HepG2 (cell line): ENCODE measurements around the gene SLC6A9. TPM values are rescaled to one million over a fixed set of nuclear protein-coding genes. Genes with fewer than 3 reads are reported as not detected.

ENCODE experiments used
- ATRX ChIP-seq: sonication (generic); formaldehyde crosslinking; IDR thresholded peaks from 2 replicates; pipeline ENCODE4 v1.4.0; 2020; ENCODE audit warnings: missing genetic modification reagents, borderline replicate concordance
- KDM6A ChIP-seq: IDR thresholded peaks from 2 replicates; pipeline ENCODE4 v1.6.1; 2016; ENCODE audit warnings: low read depth
- RNF219 ChIP-seq: sonication (generic); formaldehyde crosslinking; IDR thresholded peaks from 2 replicates; pipeline ENCODE4 v1.5.0; 2020; ENCODE audit warnings: mild to moderate bottlenecking, missing genetic modification reagents
- ZBTB26 ChIP-seq: IDR thresholded peaks from 2 replicates; pipeline ENCODE4 v1.6.1; 2016; ENCODE audit warnings: missing compliant biosample characterization, missing genetic modification reagents, borderline replicate concordance
- ZC3H13 ChIP-seq: sonication (generic); formaldehyde crosslinking; IDR thresholded peaks from 2 replicates; pipeline ENCODE4 v1.8.1; 2023; ENCODE audit warnings: mild to moderate bottlenecking, missing genetic modification reagents, moderate library complexity
- ZMYM3 ChIP-seq: sonication (generic); formaldehyde crosslinking; IDR thresholded peaks from 2 replicates; pipeline ENCODE4 v1.5.1; 2020; ENCODE audit warnings: mild to moderate bottlenecking, missing genetic modification reagents
- ZNF556 ChIP-seq: sonication (generic); formaldehyde crosslinking; IDR thresholded peaks from 2 replicates; pipeline ENCODE4 v1.4.0; 2020; ENCODE audit warnings: mild to moderate bottlenecking, missing genetic modification reagents, borderline replicate concordance
- polyA plus RNA-seq, 8 experiments: library from polyadenylated mRNA; depleted of rRNA in 3 of 8; stranded (reverse) in 7 of 8; unstranded in 1 of 8; fragments of >200 nt; fragmentation: Illumina TruSeq in 4 of 8; extraction: Trizol in 4 of 8; gene quantifications; 2 replicates each; pipeline versions ENCODE4 v1.2.1 to v1.2.3, GENCODE V29; 2011 to 2016; ENCODE audit warnings: low read depth in 4 of 8, missing spikeins in 1 of 8, mixed read lengths in 1 of 8; ENCODE audit not compliant: insufficient read depth in 1 of 8
- total RNA-seq, 5 experiments: library from RNA; depleted of rRNA; stranded (reverse); fragments of >200 nt; fragmentation: Illumina TruSeq; extraction: Trizol; gene quantifications; 2 replicates each; pipeline ENCODE4 v1.2.3, GENCODE V29; 2016; ENCODE audit warnings: low read depth in 1 of 5
- TF ChIP-seq, protein P1 (sequence below): sonication (generic); formaldehyde crosslinking; IDR thresholded peaks from 2 replicates; pipeline ENCODE4 v1.4.0; 2020; ENCODE audit warnings: missing genetic modification reagents
- TF ChIP-seq, protein P2 (sequence below), 2 experiments: sonication (generic) in 1 of 2; formaldehyde crosslinking in 1 of 2; IDR thresholded peaks; 2 replicates each; pipeline versions ENCODE4 v1.4.0 to v1.6.1; 2018 to 2020; ENCODE audit warnings: missing genetic modification reagents in 2 of 2, borderline replicate concordance in 1 of 2, low read depth in 1 of 2, mild to moderate bottlenecking in 1 of 2, missing biosample characterization in 1 of 2

The SLC6A9 gene
- total and polyA plus RNA-seq, 2 of the 13 experiments (the other 11 are each of a cell fraction or from before 2014, with no cell fraction given), result 8.5 to 9.9 TPM

DNA sequence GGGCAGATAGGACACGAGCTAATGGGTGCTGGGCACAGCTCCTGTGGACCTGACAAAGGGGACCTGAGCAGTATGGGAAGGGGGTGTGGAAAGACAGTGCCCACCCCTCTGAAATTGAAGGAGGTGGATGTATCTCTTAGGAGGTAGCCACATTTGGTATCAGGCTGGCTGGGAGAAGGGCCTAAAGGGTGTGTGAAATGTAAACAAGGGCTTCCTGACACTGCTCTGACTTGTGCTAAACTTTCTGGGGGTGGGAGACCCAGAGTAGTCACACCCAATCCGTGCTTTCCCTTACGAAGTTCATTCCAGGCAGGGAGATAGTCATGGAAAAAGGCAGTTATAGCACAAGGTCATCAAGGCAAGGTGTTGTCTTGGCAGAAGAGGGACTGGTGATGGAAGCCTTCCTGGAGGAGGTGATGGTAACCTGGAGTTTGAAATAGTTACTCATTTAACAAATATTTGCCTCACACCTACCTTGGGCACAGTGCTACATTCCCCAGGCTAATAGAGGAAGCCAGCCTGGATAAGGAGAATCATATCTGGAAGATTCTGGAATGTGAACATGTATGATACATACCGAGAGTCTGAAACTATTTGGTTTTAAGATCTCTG lies 45.2 kb downstream of the SLC6A9 start (continued):
- TF ChIP-seq ZMYM3 (CRISPR knock-in tag) (peak; percentile 62; the same call in 1 of the 2 replicates), ZNF556 (CRISPR knock-in tag) (no peak), RNF219 (CRISPR knock-in tag) (no peak), KDM6A (CRISPR knock-in tag) (no peak), ZC3H13 (no peak), ATRX (CRISPR knock-in tag) (no peak), ZBTB26 (CRISPR knock-in tag) (no peak)
- TF ChIP-seq, protein P1, sequence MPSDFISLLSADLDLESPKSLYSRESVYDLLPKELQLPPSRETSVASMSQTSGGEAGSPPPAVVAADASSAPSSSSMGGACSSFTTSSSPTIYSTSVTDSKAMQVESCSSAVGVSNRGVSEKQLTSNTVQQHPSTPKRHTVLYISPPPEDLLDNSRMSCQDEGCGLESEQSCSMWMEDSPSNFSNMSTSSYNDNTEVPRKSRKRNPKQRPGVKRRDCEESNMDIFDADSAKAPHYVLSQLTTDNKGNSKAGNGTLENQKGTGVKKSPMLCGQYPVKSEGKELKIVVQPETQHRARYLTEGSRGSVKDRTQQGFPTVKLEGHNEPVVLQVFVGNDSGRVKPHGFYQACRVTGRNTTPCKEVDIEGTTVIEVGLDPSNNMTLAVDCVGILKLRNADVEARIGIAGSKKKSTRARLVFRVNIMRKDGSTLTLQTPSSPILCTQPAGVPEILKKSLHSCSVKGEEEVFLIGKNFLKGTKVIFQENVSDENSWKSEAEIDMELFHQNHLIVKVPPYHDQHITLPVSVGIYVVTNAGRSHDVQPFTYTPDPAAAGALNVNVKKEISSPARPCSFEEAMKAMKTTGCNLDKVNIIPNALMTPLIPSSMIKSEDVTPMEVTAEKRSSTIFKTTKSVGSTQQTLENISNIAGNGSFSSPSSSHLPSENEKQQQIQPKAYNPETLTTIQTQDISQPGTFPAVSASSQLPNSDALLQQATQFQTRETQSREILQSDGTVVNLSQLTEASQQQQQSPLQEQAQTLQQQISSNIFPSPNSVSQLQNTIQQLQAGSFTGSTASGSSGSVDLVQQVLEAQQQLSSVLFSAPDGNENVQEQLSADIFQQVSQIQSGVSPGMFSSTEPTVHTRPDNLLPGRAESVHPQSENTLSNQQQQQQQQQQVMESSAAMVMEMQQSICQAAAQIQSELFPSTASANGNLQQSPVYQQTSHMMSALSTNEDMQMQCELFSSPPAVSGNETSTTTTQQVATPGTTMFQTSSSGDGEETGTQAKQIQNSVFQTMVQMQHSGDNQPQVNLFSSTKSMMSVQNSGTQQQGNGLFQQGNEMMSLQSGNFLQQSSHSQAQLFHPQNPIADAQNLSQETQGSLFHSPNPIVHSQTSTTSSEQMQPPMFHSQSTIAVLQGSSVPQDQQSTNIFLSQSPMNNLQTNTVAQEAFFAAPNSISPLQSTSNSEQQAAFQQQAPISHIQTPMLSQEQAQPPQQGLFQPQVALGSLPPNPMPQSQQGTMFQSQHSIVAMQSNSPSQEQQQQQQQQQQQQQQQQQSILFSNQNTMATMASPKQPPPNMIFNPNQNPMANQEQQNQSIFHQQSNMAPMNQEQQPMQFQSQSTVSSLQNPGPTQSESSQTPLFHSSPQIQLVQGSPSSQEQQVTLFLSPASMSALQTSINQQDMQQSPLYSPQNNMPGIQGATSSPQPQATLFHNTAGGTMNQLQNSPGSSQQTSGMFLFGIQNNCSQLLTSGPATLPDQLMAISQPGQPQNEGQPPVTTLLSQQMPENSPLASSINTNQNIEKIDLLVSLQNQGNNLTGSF (CRISPR knock-in tag), result no peak
- TF ChIP-seq, protein P2, sequence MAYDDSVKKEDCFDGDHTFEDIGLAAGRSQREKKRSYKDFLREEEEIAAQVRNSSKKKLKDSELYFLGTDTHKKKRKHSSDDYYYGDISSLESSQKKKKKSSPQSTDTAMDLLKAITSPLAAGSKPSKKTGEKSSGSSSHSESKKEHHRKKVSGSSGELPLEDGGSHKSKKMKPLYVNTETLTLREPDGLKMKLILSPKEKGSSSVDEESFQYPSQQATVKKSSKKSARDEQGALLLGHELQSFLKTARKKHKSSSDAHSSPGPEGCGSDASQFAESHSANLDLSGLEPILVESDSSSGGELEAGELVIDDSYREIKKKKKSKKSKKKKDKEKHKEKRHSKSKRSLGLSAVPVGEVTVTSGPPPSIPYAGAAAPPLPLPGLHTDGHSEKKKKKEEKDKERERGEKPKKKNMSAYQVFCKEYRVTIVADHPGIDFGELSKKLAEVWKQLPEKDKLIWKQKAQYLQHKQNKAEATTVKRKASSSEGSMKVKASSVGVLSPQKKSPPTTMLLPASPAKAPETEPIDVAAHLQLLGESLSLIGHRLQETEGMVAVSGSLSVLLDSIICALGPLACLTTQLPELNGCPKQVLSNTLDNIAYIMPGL (CRISPR knock-in tag; IDR thresholded peaks at IDR 0.05; ENCODE audit: borderline replicate concordance in 1 of 2, low read depth in 1 of 2), result 0 out of 4 replicates have a peak, but pooled peaks of 1 of the 2 experiments have one; percentile 5
